ENCODE results near the gene ATP13A5.
A peak's percentile ranks its signal among the peaks of the same experiment; 100 is the strongest.

Gene ATP13A5

DNA sequence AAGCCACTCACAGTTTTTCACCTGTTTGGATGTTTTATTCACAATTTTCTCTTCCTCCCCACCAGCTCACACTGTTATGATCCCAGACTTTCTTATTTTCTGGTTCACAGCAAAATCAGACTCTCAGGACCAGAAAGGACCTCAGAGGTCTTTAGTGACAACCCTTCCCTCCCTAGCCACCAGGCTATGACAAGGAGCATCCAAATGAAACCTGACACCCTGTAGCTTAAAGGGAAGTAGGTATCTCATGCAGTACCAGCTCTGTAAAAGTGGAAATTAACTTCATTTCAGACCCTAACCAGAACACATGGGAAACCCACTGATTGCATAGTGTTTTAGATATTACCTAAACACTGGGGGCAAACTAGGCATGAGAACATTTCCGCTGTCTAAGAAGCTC, 45.3 kb downstream of the ATP13A5 start:
- no peak for TF ChIP-seq TCF12 (IDR thresholded peaks at IDR 0.05; ENCODE audit: low read depth)
- TF ChIP-seq TAF1 (IDR thresholded peaks at IDR 0.05; ENCODE audit: low read depth), result no peak
- TF ChIP-seq NFIC (IDR thresholded peaks at IDR 0.05), result no peak
- TF ChIP-seq CEBPB (IDR thresholded peaks at IDR 0.05), result no peak
- TF ChIP-seq, protein P1, sequence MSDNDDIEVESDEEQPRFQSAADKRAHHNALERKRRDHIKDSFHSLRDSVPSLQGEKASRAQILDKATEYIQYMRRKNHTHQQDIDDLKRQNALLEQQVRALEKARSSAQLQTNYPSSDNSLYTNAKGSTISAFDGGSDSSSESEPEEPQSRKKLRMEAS (IDR thresholded peaks at IDR 0.05), result no peak
- TF ChIP-seq, protein P2, sequence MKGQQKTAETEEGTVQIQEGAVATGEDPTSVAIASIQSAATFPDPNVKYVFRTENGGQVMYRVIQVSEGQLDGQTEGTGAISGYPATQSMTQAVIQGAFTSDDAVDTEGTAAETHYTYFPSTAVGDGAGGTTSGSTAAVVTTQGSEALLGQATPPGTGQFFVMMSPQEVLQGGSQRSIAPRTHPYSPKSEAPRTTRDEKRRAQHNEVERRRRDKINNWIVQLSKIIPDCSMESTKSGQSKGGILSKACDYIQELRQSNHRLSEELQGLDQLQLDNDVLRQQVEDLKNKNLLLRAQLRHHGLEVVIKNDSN (IDR thresholded peaks at IDR 0.05), result no peak
- TF ChIP-seq, protein P3, sequence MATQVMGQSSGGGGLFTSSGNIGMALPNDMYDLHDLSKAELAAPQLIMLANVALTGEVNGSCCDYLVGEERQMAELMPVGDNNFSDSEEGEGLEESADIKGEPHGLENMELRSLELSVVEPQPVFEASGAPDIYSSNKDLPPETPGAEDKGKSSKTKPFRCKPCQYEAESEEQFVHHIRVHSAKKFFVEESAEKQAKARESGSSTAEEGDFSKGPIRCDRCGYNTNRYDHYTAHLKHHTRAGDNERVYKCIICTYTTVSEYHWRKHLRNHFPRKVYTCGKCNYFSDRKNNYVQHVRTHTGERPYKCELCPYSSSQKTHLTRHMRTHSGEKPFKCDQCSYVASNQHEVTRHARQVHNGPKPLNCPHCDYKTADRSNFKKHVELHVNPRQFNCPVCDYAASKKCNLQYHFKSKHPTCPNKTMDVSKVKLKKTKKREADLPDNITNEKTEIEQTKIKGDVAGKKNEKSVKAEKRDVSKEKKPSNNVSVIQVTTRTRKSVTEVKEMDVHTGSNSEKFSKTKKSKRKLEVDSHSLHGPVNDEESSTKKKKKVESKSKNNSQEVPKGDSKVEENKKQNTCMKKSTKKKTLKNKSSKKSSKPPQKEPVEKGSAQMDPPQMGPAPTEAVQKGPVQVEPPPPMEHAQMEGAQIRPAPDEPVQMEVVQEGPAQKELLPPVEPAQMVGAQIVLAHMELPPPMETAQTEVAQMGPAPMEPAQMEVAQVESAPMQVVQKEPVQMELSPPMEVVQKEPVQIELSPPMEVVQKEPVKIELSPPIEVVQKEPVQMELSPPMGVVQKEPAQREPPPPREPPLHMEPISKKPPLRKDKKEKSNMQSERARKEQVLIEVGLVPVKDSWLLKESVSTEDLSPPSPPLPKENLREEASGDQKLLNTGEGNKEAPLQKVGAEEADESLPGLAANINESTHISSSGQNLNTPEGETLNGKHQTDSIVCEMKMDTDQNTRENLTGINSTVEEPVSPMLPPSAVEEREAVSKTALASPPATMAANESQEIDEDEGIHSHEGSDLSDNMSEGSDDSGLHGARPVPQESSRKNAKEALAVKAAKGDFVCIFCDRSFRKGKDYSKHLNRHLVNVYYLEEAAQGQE (IDR thresholded peaks at IDR 0.05; ENCODE audit: low read depth), result no peak
- no peak for TF ChIP-seq FOXM1 (IDR thresholded peaks at IDR 0.05; ENCODE audit: borderline replicate concordance, low read depth)

DNA sequence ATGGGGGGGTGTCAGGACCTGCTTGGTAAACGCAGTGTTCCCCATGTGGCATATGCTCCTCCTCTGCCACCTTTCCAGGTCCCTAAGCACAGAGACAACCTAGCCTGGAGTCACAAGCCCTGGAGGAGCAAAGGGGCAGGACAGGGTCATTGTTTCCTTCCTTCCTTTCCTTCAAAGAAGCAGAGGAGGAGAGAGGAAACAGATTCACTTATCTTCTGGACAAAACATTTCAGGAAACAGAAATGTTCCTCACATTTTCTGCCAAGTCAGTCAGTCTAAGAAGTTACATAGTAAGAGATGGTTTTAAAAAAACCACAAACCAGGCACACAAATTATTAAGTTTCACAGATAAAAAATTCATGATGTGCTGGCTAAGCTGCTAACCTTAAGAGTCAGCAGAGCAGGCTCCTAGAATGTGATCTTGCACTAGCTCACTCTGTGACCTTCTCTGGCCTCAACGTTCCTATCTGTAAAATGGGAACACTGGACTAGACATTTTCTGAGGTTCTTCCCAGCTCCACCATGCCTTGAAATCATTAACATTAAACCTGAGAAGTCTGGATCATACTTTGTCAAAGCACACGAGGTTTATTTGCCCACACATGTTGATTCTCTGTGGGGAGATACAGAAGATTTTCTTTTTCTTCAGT, 47.9 kb downstream of the ATP13A5 start:
- TF ChIP-seq, protein P1 (IDR thresholded peaks at IDR 0.05), result no peak
- TF ChIP-seq RAD21 (IDR thresholded peaks at IDR 0.05; ENCODE audit: low read depth) (no peak), YY1 (IDR thresholded peaks at IDR 0.05; ENCODE audit: low read depth) (no peak), NFIC (IDR thresholded peaks at IDR 0.05) (no peak), TCF12 (IDR thresholded peaks at IDR 0.05; ENCODE audit: low read depth) (no peak)

DNA sequence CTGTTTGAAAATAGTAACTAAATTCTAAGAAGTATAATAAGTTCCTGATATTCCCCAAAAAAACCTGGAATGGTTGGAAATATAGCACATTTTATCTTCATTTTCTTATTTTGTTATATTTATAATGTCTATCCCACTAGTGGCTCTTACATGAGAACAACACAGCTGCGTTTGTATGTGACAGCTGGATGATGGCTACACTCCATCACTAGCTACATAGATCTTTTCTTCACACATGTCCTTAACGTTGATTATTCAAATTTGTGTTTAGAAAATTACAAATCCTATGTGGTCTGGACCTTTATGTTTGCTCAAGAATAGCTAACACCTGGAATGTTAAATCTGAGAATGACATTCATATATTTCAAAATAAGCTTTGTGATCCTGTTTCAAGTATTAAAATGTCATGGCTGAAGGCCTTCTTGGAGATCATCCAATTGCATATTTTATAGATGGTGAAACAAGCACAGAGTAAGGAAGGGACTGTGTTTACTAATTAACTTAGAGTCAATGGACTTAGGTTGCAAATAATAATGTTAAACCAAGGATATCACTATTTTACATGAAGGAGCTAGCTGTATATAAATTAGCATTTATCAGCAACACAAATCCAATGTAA, 60.8 kb downstream of the ATP13A5 start:
- peak; percentile 59; the same call in 1 of the 2 replicates for TF ChIP-seq TEAD4 (IDR thresholded peaks at IDR 0.05)
- TF ChIP-seq YY1 (IDR thresholded peaks at IDR 0.05; ENCODE audit: low read depth), result no peak
- TF ChIP-seq CEBPB (IDR thresholded peaks at IDR 0.05), result peak; percentile 75
- TF ChIP-seq FOXM1 (IDR thresholded peaks at IDR 0.05; ENCODE audit: borderline replicate concordance, low read depth), result no peak
- no peak for TF ChIP-seq EGR1 (IDR thresholded peaks at IDR 0.05)
- TF ChIP-seq, protein P2 (IDR thresholded peaks at IDR 0.05), result no peak
- TF ChIP-seq TCF12 (IDR thresholded peaks at IDR 0.05; ENCODE audit: low read depth), result peak; percentile 48; the same call in 1 of the 2 replicates
- TF ChIP-seq EP300 (IDR thresholded peaks at IDR 0.05; ENCODE audit: borderline replicate concordance), result peak; percentile 65; the same call in 1 of the 2 replicates
- TF ChIP-seq NFIC (IDR thresholded peaks at IDR 0.05), result peak; percentile 85
- TF ChIP-seq CREB1 (IDR thresholded peaks at IDR 0.05; ENCODE audit: low read depth), result no peak

DNA sequence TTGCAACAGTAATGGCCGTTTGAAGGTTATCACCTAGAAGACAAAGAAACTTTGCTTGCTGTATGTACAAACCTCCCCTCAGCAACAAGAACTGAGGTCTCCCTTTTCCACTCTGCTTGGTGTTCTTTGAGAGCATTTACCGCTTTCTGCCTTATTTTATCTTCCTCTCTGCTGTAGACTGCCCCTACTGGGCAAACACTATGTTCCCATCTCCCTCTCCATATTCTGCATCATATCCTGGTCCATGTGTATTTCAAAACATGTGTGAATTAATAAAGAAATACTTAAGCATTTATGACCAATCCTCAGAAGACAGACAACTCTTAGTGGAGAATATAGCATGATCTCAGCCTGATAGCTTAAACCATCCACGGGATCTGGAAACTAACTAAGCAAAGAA, 64.4 kb downstream of the ATP13A5 start:
- no peak for TF ChIP-seq RAD21 (IDR thresholded peaks at IDR 0.05; ENCODE audit: low read depth)
- TF ChIP-seq, protein P1 (IDR thresholded peaks at IDR 0.05), result no peak
- TF ChIP-seq, protein P2 (IDR thresholded peaks at IDR 0.05), result no peak
- no peak for TF ChIP-seq CREB1 (IDR thresholded peaks at IDR 0.05; ENCODE audit: low read depth)
- no peak for TF ChIP-seq TCF12 (IDR thresholded peaks at IDR 0.05; ENCODE audit: low read depth)
- no peak for TF ChIP-seq TEAD4 (IDR thresholded peaks at IDR 0.05)
- TF ChIP-seq TAF1 (IDR thresholded peaks at IDR 0.05; ENCODE audit: low read depth), result no peak

DNA sequence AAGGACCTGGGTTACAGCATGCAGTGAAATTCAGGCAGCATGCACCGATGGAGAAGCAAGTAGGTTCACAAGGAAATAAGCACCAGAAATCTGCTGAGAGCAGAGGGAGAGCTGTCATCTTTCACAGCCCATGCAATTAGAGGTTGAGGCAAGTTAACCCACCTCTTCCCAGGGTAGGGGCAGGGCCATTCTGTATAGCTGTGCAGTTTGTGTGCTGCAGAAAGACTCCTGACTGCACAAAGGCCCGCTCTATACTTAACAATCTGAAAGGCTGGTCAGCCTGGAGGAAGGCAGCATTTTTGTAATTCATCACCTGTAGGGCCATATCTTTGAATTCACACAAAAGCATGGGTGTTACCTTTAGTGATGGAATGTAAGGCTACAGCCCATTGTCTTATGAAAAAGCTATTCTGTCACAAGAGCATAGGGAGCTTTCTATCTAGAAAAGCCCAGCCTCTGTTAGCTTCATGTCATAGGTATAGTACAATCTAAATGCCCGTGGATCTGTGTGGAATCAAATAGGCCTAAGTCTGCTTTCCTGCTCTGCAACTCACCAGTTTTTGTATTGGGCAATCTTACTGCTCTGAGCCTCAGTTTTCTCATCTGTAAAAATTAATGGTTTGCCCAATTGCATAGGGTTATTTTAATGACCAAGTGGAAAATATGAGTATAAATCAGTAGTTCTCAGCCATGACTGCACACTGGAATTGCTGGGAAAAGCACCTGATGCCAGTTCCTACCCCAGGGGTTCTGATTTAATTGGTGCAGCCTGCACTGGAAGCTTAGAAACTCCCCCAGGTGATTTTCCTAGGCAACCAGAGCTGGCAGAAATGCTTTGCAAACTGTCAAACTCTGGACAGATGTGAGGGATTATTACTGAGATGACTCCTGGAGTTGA, 65.2 kb downstream of the ATP13A5 start:
- TF ChIP-seq CREB1 (IDR thresholded peaks at IDR 0.05; ENCODE audit: low read depth) (no peak), TAF1 (IDR thresholded peaks at IDR 0.05; ENCODE audit: low read depth) (no peak), ZBTB7A (IDR thresholded peaks at IDR 0.05; ENCODE audit: low read depth) (no peak), EP300 (IDR thresholded peaks at IDR 0.05; ENCODE audit: borderline replicate concordance) (peak; percentile 94), CEBPB (IDR thresholded peaks at IDR 0.05) (peak; percentile 93), FOXM1 (IDR thresholded peaks at IDR 0.05; ENCODE audit: borderline replicate concordance, low read depth) (peak; percentile 48), RAD21 (IDR thresholded peaks at IDR 0.05; ENCODE audit: low read depth) (peak; percentile 2; the same call in 1 of the 2 replicates), TCF12 (IDR thresholded peaks at IDR 0.05; ENCODE audit: low read depth) (peak; percentile 90), TEAD4 (IDR thresholded peaks at IDR 0.05) (peak; percentile 69), NFIC (IDR thresholded peaks at IDR 0.05) (peak; percentile 85), EGR1 (IDR thresholded peaks at IDR 0.05) (no peak)

All from Ishikawa (cell line).